Measurements from ENCODE around the gene AP1G1. TPM values are rescaled to one million over a fixed set of nuclear protein-coding genes. Genes with fewer than 3 reads are reported as not detected.
A peak's percentile ranks its signal among the peaks of the same experiment; 100 is the strongest.

The AP1G1 gene
- total RNA-seq, 1 experiment from 2014 or later = 79.2 TPM

DNA sequence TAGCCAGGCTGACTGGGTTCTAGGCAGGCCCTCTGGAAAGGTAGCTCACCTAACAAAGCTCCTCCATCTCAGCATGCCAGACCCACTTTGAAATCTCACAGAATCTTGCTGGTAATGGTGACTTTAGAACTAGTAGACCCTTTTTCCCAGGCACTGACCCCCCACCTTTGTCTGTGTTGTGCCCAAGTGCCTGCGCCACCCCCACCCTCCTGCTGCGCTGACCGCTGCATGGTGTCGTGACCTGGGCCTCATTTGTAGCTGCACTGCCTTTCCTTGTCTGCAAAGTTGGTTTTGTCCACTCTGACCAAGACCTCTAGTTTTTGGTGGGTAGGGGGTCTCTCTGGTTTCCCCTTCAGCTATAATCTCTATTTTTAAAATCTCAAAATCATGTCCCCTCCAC is 43.9 kb upstream of the AP1G1 start:
- no peak overlapping the region for H2BK15ac ChIP-seq (ENCODE audit: low read depth, low read length)
- H2BK20ac ChIP-seq (ENCODE audit: low read depth, low read length, poor library complexity, severe bottlenecking) = no peak overlapping the region
- no peaks in the 10 kb centered on the region; the same call in 1 of the 2 replicates for H3K79me2 ChIP-seq (ENCODE audit: insufficient read depth, low read length)
- H4K20me1 ChIP-seq (ENCODE audit: control insufficient read depth, insufficient read depth, insufficient read length) = no peaks in the 10 kb centered on the region
- no peaks in the 10 kb centered on the region for H3K23me2 ChIP-seq (ENCODE audit: insufficient read length, low read depth, low read length, poor library complexity, severe bottlenecking)
- DNase-seq = no peak
- H2BK12ac ChIP-seq (ENCODE audit: insufficient read length, low read depth, low read length) = no peak overlapping the region
- peaks cover 16 to 61% (median 41%) of the 10 kb centered on the region in 3 experiments; a peak in 6 of 7 replicates for H3K36me3 Mint-ChIP-seq (ENCODE audit: insufficient read depth in 1 of 3, low read depth in 3 of 3)
- H2AK5ac ChIP-seq (ENCODE audit: insufficient read length, low read length) = no peak overlapping the region
- H3K4me3 Mint-ChIP-seq = peak overlapping the region in 1 of 2 experiments; percentile 37; a peak in 1 of 5 replicates
- H4K8ac ChIP-seq (replicated peaks; ENCODE audit: insufficient read length, low read depth, low read length) = no peak overlapping the region
- no peak overlapping the region for H2BK5ac ChIP-seq (ENCODE audit: insufficient read length, low read length)
- no peak overlapping the region for H3K18ac ChIP-seq (ENCODE audit: insufficient read length, low read depth, low read length)
- H3K27ac ChIP-seq (ENCODE audit: insufficient read length, low read depth, low read length) = no peak overlapping the region
- no peak overlapping the region for H3K23ac ChIP-seq (ENCODE audit: insufficient read length, low read depth, low read length)
- H3K4me2 ChIP-seq (ENCODE audit: insufficient read depth, insufficient read length, low read length) = no peak overlapping the region
- H3K79me1 ChIP-seq (ENCODE audit: insufficient read depth, low read depth, low read length, poor library complexity, severe bottlenecking) = no peaks in the 10 kb centered on the region
- no peak overlapping the region for H3K4ac ChIP-seq (ENCODE audit: low read depth, low read length)
- H3K9me3 ChIP-seq (ENCODE audit: control insufficient read depth, low read depth, low read length) = no peaks in the 10 kb centered on the region
- WGBS (ENCODE audit: extremely low coverage, insufficient read length, low lambda C conversion rate) = no CpG with 5 or more reads among the region's 4 CpGs
- TF ChIP-seq CTCF (conservative IDR thresholded peaks at IDR 0.05) = no peak
- H3K27ac Mint-ChIP-seq = no peak overlapping the region
- H3K4me1 ChIP-seq (ENCODE audit: insufficient read depth, low read length) = no peaks in the 10 kb centered on the region
- H3K27me3 Mint-ChIP-seq (ENCODE audit: low read depth) = no peaks in the 10 kb centered on the region; the same call in 1 of the 2 replicates
- H3K56ac ChIP-seq (ENCODE audit: insufficient read length, low read depth, low read length) = no peak overlapping the region
- no peak overlapping the region for H3K9ac ChIP-seq (ENCODE audit: extremely low read depth, insufficient read length, low read length)
- H3T11ph ChIP-seq (ENCODE audit: low read length) = no peak overlapping the region
- H4K91ac ChIP-seq (ENCODE audit: insufficient read length, low read depth, low read length) = no peak overlapping the region
- H2BK120ac ChIP-seq (ENCODE audit: low read depth, low read length, poor library complexity, severe bottlenecking) = no peak overlapping the region
- no peak overlapping the region for H2AFZ ChIP-seq (ENCODE audit: low read length)
- H4K5ac ChIP-seq (ENCODE audit: insufficient read length, low read depth, low read length) = no peak overlapping the region
- H3K9me3 Mint-ChIP-seq = no peaks in the 10 kb centered on the region
- no peaks in the 10 kb centered on the region for H3K4me1 Mint-ChIP-seq
- H3K14ac ChIP-seq (ENCODE audit: insufficient read depth, low read length) = no peak overlapping the region
- H3K27me3 ChIP-seq (ENCODE audit: insufficient read depth, low read length) = no peaks in the 10 kb centered on the region

Measured in H9 (cell line).